WTC11 (cell line): ENCODE results near the gene TMEM87A. TPM values are rescaled to one million over a fixed set of nuclear protein-coding genes. Genes with fewer than 3 reads are reported as not detected.

Experiments
- ATAC-seq: fragments of 200-7000 bp; cut with Tn5 transposase; 2 replicates; pipeline ENCODE4 v1.10.0; 2021; ENCODE audit warnings: mild to moderate bottlenecking, moderate library complexity
- CTCF ChIA-PET: fragments of 300-600 bp; sonication (Branson Sonifier 250); formaldehyde crosslinking; loops from one replicate; lab custom pipeline; 2021; ENCODE audit warnings: antibody characterized with exemption; lab: Charles Lee
- POLR2A ChIA-PET: fragments of 350-600 bp; sonication (Branson Sonifier 250); formaldehyde crosslinking; loops from one replicate; lab custom pipeline; 2021; ENCODE audit warnings: antibody characterized with exemption; lab: Charles Lee
- DNase-seq: peaks from one replicate; pipeline ENCODE4 v3.0.0; 2021; ENCODE audit warnings: low spot score
- H3K27ac Mint-ChIP-seq: 2 replicates; pipeline ENCODE4 v1.8.0; 2021; ENCODE audit warnings: mixed read lengths
- H3K27me3 Mint-ChIP-seq: 2 replicates; pipeline ENCODE4 v1.8.0; 2021; ENCODE audit warnings: low read depth, mild to moderate bottlenecking, moderate library complexity, mixed read lengths
- H3K36me3 Mint-ChIP-seq: 2 replicates; pipeline ENCODE4 v1.8.0; 2021; ENCODE audit warnings: mixed read lengths
- H3K4me1 Mint-ChIP-seq: 2 replicates; pipeline ENCODE4 v1.8.0; 2022; ENCODE audit warnings: mixed read lengths
- H3K4me3 Mint-ChIP-seq: 2 replicates; pipeline ENCODE4 v1.8.0; 2021; ENCODE audit warnings: mild to moderate bottlenecking, moderate library complexity, mixed read lengths
- H3K9me3 Mint-ChIP-seq: 2 replicates; pipeline ENCODE4 v1.8.0; 2021; ENCODE audit warnings: mixed read lengths
- EMX1 ChIP-seq: fragments of 250-450 bp; sonication (Bioruptor Pico); IDR thresholded peaks from 2 replicates; pipeline ENCODE4 v1.8.0; 2021; ENCODE audit warnings: mild to moderate bottlenecking
- FOXK1 ChIP-seq: sonication (generic); formaldehyde crosslinking; IDR thresholded peaks from 2 replicates; pipeline ENCODE4 v1.8.0; 2022; ENCODE audit warnings: mild to moderate bottlenecking, moderate library complexity, missing genetic modification reagents
- GRHL2 ChIP-seq: fragments of 250-450 bp; sonication (Bioruptor Pico); IDR thresholded peaks from 2 replicates; pipeline ENCODE4 v1.8.0; 2022; ENCODE audit warnings: mild to moderate bottlenecking, moderate library complexity; ENCODE audit not compliant: insufficient replicate concordance, severe bottlenecking
- GTF2I ChIP-seq: fragments of 250-450 bp; sonication (Bioruptor Pico); conservative IDR thresholded peaks from 2 replicates; pipeline ENCODE4 v1.4.0; 2021; ENCODE audit warnings: mild to moderate bottlenecking
- HMGA2 ChIP-seq: fragments of 250-450 bp; sonication (Bioruptor Pico); IDR thresholded peaks from 2 replicates; pipeline ENCODE4 v1.4.0; 2021; ENCODE audit warnings: mild to moderate bottlenecking, moderate library complexity
- MYBL2 ChIP-seq: sonication (generic); formaldehyde crosslinking; IDR thresholded peaks from 2 replicates; pipeline ENCODE4 v1.8.1; 2023; ENCODE audit warnings: mild to moderate bottlenecking, moderate library complexity, missing genetic modification reagents
- NR1H2 ChIP-seq: sonication (generic); formaldehyde crosslinking; IDR thresholded peaks from 2 replicates; pipeline ENCODE4 v1.9.0; 2021; ENCODE audit warnings: mild to moderate bottlenecking, moderate library complexity, missing genetic modification reagents
- RELA ChIP-seq: sonication (generic); formaldehyde crosslinking; IDR thresholded peaks from 2 replicates; pipeline ENCODE4 v1.8.1; 2022; ENCODE audit warnings: missing genetic modification reagents, mild to moderate bottlenecking, borderline replicate concordance
- SMAD3 ChIP-seq: sonication (generic); formaldehyde crosslinking; IDR thresholded peaks from 2 replicates; pipeline ENCODE4 v1.8.0; 2022; ENCODE audit warnings: missing genetic modification reagents, mild to moderate bottlenecking, borderline replicate concordance
- SOX15 ChIP-seq: fragments of 250-450 bp; sonication (Bioruptor Pico); IDR thresholded peaks from 2 replicates; pipeline ENCODE4 v1.9.0; 2021; ENCODE audit warnings: mild to moderate bottlenecking
- TP53 ChIP-seq: sonication (generic); formaldehyde crosslinking; IDR thresholded peaks from 2 replicates; pipeline ENCODE4 v1.8.1; 2023; ENCODE audit warnings: mild to moderate bottlenecking, missing genetic modification reagents
- ZBTB21 ChIP-seq: sonication (generic); formaldehyde crosslinking; IDR thresholded peaks from 2 replicates; pipeline ENCODE4 v1.8.1; 2023; ENCODE audit warnings: mild to moderate bottlenecking, missing genetic modification reagents, borderline replicate concordance
- ZNF121 ChIP-seq: sonication (generic); formaldehyde crosslinking; IDR thresholded peaks from 2 replicates; pipeline ENCODE4 v1.8.0; 2023; ENCODE audit warnings: missing genetic modification reagents
- ZNF219 ChIP-seq: sonication (generic); formaldehyde crosslinking; IDR thresholded peaks from 2 replicates; pipeline ENCODE4 v1.8.0; 2023; ENCODE audit warnings: missing genetic modification reagents, mild to moderate bottlenecking, borderline replicate concordance
- ZNF423 ChIP-seq: fragments of 250-450 bp; sonication (Bioruptor Pico); IDR thresholded peaks from 2 replicates; pipeline ENCODE4 v2.1.2; 2022; ENCODE audit warnings: mild to moderate bottlenecking, moderate library complexity
- ZNF671 ChIP-seq: fragments of 250-450 bp; sonication (Bioruptor Pico); IDR thresholded peaks from 2 replicates; pipeline ENCODE4 v1.8.0; 2021; ENCODE audit warnings: mild to moderate bottlenecking
- total RNA-seq: library from RNA; stranded (reverse); gene quantifications from 3 replicates; pipeline ENCODE4 v1.2.3, GENCODE V29; 2021
- TF ChIP-seq, protein P1 (sequence below): sonication (generic); formaldehyde crosslinking; IDR thresholded peaks from 2 replicates; pipeline ENCODE4 v1.8.1; 2023; ENCODE audit warnings: mild to moderate bottlenecking, missing genetic modification reagents
- TF ChIP-seq, protein P2 (sequence below): fragments of 250-450 bp; sonication (Bioruptor Pico); IDR thresholded peaks from 2 replicates; pipeline ENCODE4 v1.9.0; 2021; ENCODE audit warnings: mild to moderate bottlenecking
- TF ChIP-seq, protein P3 (sequence below): fragments of 250-450 bp; sonication (Bioruptor Pico); IDR thresholded peaks from 2 replicates; pipeline ENCODE4 v1.8.0; 2021; ENCODE audit warnings: mild to moderate bottlenecking
- TF ChIP-seq, protein P4 (sequence below): fragments of 250-450 bp; sonication (Bioruptor Pico); IDR thresholded peaks from 2 replicates; pipeline ENCODE4 v1.9.0; 2021; ENCODE audit warnings: mild to moderate bottlenecking
- TF ChIP-seq, protein P5 (sequence below): fragments of 250-450 bp; sonication (Bioruptor Pico); conservative IDR thresholded peaks from 2 replicates; pipeline ENCODE4 v1.9.0; 2021; ENCODE audit warnings: mild to moderate bottlenecking
- TF ChIP-seq, protein P6 (sequence below): sonication (generic); formaldehyde crosslinking; IDR thresholded peaks from 2 replicates; pipeline ENCODE4 v1.8.0; 2022; ENCODE audit warnings: mild to moderate bottlenecking, missing genetic modification reagents
- TF ChIP-seq, protein P7 (sequence below): sonication (generic); formaldehyde crosslinking; IDR thresholded peaks from 2 replicates; pipeline ENCODE4 v1.8.1; 2023; ENCODE audit warnings: mild to moderate bottlenecking, missing genetic modification reagents, borderline replicate concordance

TMEM87A gene
- total RNA-seq, 1 experiment from 2014 or later = 32.4 TPM

DNA sequence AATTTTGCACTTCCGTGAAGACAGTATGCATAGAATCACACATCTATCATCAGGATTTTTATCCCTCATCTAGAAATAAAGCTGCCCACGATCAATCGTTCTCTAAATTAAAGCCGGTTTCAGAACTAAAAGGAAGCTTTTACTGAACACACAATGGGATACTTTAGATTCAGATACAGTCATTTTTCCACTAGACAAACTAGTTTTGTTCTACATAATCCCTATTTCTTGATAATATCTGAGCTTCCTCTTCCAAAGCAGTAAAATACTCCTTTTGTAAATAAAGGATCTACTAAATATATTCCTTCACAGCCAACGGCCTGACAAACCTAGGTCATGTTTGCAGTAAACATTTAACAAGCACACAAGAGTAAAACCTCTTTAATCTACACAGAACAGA lies 2.2 kb downstream of the TMEM87A start:
- H3K27me3 Mint-ChIP-seq = no peaks in the 10 kb centered on the region

DNA sequence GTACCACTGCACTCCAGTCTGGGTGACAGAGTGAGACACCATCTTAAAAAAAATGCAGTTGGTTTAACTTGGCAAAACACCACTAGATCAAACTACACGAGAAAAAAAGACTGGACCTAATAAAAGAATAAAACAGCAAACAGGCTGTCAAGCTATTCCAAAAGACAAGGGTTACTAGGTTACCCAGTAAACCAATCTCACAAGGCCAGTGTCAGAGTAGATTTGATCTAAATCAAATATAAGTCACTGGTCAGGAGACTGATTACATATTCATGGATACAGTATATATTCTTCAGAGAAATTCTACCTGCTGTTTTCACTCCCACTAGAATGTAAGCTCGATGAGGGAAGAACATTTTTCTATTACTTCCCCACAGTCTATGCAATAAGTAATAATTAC lies 2.7 kb downstream of the TMEM87A start:
- Mint-ChIP-seq H3K4me1 (peaks cover 25% of the 10 kb centered on the region), H3K4me3 (no peak overlapping the region), H3K27ac (no peak overlapping the region), H3K27me3 (no peaks in the 10 kb centered on the region), H3K9me3 (no peaks in the 10 kb centered on the region), H3K36me3 (peaks cover 26% of the 10 kb centered on the region)
- ChIA-PET POLR2A (no interaction called here), CTCF (no interaction called here)
- DNase-seq (no peak), ATAC-seq (no peak)
- TF ChIP-seq GRHL2 (CRISPR knock-in tag) (no peak), ZNF121 (CRISPR knock-in tag) (no peak), ZNF423 (no peak), ZBTB21 (CRISPR knock-in tag) (no peak), SOX15 (no peak), ZNF219 (CRISPR knock-in tag) (no peak)
- TF ChIP-seq, protein P1, sequence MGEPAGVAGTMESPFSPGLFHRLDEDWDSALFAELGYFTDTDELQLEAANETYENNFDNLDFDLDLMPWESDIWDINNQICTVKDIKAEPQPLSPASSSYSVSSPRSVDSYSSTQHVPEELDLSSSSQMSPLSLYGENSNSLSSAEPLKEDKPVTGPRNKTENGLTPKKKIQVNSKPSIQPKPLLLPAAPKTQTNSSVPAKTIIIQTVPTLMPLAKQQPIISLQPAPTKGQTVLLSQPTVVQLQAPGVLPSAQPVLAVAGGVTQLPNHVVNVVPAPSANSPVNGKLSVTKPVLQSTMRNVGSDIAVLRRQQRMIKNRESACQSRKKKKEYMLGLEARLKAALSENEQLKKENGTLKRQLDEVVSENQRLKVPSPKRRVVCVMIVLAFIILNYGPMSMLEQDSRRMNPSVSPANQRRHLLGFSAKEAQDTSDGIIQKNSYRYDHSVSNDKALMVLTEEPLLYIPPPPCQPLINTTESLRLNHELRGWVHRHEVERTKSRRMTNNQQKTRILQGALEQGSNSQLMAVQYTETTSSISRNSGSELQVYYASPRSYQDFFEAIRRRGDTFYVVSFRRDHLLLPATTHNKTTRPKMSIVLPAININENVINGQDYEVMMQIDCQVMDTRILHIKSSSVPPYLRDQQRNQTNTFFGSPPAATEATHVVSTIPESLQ (CRISPR knock-in tag) = no peak
- TF ChIP-seq, protein P2, sequence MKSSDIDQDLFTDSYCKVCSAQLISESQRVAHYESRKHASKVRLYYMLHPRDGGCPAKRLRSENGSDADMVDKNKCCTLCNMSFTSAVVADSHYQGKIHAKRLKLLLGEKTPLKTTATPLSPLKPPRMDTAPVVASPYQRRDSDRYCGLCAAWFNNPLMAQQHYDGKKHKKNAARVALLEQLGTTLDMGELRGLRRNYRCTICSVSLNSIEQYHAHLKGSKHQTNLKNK (CRISPR knock-in tag) = no peak
- TF ChIP-seq, protein P3, sequence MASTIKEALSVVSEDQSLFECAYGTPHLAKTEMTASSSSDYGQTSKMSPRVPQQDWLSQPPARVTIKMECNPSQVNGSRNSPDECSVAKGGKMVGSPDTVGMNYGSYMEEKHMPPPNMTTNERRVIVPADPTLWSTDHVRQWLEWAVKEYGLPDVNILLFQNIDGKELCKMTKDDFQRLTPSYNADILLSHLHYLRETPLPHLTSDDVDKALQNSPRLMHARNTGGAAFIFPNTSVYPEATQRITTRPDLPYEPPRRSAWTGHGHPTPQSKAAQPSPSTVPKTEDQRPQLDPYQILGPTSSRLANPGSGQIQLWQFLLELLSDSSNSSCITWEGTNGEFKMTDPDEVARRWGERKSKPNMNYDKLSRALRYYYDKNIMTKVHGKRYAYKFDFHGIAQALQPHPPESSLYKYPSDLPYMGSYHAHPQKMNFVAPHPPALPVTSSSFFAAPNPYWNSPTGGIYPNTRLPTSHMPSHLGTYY (CRISPR knock-in tag) = no peak
- TF ChIP-seq, protein P4, sequence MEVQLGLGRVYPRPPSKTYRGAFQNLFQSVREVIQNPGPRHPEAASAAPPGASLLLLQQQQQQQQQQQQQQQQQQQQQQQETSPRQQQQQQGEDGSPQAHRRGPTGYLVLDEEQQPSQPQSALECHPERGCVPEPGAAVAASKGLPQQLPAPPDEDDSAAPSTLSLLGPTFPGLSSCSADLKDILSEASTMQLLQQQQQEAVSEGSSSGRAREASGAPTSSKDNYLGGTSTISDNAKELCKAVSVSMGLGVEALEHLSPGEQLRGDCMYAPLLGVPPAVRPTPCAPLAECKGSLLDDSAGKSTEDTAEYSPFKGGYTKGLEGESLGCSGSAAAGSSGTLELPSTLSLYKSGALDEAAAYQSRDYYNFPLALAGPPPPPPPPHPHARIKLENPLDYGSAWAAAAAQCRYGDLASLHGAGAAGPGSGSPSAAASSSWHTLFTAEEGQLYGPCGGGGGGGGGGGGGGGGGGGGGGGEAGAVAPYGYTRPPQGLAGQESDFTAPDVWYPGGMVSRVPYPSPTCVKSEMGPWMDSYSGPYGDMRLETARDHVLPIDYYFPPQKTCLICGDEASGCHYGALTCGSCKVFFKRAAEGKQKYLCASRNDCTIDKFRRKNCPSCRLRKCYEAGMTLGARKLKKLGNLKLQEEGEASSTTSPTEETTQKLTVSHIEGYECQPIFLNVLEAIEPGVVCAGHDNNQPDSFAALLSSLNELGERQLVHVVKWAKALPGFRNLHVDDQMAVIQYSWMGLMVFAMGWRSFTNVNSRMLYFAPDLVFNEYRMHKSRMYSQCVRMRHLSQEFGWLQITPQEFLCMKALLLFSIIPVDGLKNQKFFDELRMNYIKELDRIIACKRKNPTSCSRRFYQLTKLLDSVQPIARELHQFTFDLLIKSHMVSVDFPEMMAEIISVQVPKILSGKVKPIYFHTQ (CRISPR knock-in tag) = no peak

More for the DNA sequence above, 2.2 kb downstream of the TMEM87A start:
- TF ChIP-seq ZNF423 (no peak), TP53 (CRISPR knock-in tag) (no peak), GRHL2 (CRISPR knock-in tag) (no peak), NR1H2 (CRISPR knock-in tag) (no peak), RELA (CRISPR knock-in tag) (no peak), HMGA2 (CRISPR knock-in tag) (no peak), GTF2I (CRISPR knock-in tag) (no peak), SMAD3 (no peak), MYBL2 (no peak), ZBTB21 (CRISPR knock-in tag) (no peak), FOXK1 (CRISPR knock-in tag) (no peak), EMX1 (CRISPR knock-in tag) (no peak), ZNF671 (no peak)
- TF ChIP-seq, protein P5, sequence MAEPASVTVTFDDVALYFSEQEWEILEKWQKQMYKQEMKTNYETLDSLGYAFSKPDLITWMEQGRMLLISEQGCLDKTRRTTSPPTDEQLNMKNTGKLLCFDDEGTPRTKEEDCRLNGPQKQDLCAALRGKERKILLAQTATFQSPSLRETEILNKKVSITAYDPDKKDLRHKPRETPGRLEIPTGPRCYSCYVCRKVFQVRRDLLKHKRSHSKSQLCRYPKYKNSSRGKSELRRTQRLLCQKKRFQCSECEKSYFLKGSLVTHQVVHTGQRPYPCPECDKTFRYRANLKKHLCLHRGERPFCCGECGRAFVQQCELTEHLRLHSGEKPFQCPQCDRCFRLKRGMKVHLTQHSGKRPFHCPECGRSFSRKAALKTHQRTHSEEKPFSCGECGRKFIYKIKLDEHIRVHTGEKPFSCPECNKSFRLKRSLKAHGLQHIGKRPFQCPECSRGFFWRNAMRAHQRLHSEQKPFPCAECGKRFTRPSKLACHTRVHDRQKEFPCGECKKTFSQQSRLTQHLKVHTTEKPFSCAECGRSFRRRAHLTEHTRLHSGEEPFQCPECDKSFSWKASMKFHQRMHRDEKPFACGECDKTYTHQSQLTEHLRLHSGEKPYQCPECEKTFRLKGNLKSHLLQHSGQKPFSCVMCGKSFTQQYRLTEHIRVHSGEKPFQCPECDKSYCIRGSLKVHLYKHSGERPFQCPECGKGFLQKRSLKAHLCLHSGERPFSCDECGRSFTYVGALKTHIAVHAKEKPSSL (CRISPR knock-in tag) = no peak
- TF ChIP-seq, protein P6, sequence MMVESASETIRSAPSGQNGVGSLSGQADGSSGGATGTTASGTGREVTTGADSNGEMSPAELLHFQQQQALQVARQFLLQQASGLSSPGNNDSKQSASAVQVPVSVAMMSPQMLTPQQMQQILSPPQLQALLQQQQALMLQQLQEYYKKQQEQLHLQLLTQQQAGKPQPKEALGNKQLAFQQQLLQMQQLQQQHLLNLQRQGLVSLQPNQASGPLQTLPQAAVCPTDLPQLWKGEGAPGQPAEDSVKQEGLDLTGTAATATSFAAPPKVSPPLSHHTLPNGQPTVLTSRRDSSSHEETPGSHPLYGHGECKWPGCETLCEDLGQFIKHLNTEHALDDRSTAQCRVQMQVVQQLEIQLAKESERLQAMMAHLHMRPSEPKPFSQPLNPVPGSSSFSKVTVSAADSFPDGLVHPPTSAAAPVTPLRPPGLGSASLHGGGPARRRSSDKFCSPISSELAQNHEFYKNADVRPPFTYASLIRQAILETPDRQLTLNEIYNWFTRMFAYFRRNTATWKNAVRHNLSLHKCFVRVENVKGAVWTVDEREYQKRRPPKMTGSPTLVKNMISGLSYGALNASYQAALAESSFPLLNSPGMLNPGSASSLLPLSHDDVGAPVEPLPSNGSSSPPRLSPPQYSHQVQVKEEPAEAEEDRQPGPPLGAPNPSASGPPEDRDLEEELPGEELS = no peak
- TF ChIP-seq, protein P7, sequence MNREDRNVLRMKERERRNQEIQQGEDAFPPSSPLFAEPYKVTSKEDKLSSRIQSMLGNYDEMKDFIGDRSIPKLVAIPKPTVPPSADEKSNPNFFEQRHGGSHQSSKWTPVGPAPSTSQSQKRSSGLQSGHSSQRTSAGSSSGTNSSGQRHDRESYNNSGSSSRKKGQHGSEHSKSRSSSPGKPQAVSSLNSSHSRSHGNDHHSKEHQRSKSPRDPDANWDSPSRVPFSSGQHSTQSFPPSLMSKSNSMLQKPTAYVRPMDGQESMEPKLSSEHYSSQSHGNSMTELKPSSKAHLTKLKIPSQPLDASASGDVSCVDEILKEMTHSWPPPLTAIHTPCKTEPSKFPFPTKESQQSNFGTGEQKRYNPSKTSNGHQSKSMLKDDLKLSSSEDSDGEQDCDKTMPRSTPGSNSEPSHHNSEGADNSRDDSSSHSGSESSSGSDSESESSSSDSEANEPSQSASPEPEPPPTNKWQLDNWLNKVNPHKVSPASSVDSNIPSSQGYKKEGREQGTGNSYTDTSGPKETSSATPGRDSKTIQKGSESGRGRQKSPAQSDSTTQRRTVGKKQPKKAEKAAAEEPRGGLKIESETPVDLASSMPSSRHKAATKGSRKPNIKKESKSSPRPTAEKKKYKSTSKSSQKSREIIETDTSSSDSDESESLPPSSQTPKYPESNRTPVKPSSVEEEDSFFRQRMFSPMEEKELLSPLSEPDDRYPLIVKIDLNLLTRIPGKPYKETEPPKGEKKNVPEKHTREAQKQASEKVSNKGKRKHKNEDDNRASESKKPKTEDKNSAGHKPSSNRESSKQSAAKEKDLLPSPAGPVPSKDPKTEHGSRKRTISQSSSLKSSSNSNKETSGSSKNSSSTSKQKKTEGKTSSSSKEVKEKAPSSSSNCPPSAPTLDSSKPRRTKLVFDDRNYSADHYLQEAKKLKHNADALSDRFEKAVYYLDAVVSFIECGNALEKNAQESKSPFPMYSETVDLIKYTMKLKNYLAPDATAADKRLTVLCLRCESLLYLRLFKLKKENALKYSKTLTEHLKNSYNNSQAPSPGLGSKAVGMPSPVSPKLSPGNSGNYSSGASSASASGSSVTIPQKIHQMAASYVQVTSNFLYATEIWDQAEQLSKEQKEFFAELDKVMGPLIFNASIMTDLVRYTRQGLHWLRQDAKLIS = no peak
- ATAC-seq = no peak
- H3K36me3 Mint-ChIP-seq = peaks cover 22% of the 10 kb centered on the region
- no peak for DNase-seq
- peaks cover 30% of the 10 kb centered on the region for H3K4me1 Mint-ChIP-seq
- no peaks in the 10 kb centered on the region for H3K9me3 Mint-ChIP-seq
- ChIA-PET CTCF (no interaction called here), POLR2A (no interaction called here)
- H3K4me3 Mint-ChIP-seq = no peak overlapping the region
- no peak overlapping the region for H3K27ac Mint-ChIP-seq
